ENCODE data around the gene VPS54. TPM values are rescaled to one million over a fixed set of nuclear protein-coding genes. Genes with fewer than 3 reads are reported as not detected.
"Not testable (repeated sequence)": the region's sequence is repeated elsewhere in the genome, so short reads cannot be mapped to it uniquely, and the experiment has no call there.

VPS54 gene
- total RNA-seq, 1 experiment from 2014 or later = 9.8 TPM

- DNase-seq (ENCODE audit: low read depth) = no peak
These were observed 144.8 kb downstream of the VPS54 start for GRCh38 chr2:63874204-63875130.

- DNase-seq (ENCODE audit: low read depth) = no peak
These were observed 146.5 kb downstream of the VPS54 start for GRCh38 chr2:63872571-63873328.

GRCh38 chr2:63871864-63872263 is 147.4 kb downstream of the VPS54 start:
- no peak for DNase-seq (ENCODE audit: low read depth)

GRCh38 chr2:63870679-63871078 is 148.5 kb downstream of the VPS54 start:
- no peak for DNase-seq (ENCODE audit: low read depth)

- no peak for DNase-seq (ENCODE audit: low read depth)
These were observed 153.1 kb downstream of the VPS54 start for GRCh38 chr2:63866009-63866709.

GRCh38 chr2:63865159-63865799 is 153.9 kb downstream of the VPS54 start:
- DNase-seq (ENCODE audit: low read depth) = no peak

- DNase-seq (ENCODE audit: low read depth) = no peak
These were observed 155.5 kb downstream of the VPS54 start for GRCh38 chr2:63863707-63864106.

- no peak for DNase-seq (ENCODE audit: low read depth)
These were observed 156.4 kb downstream of the VPS54 start for GRCh38 chr2:63862806-63863205.

GRCh38 chr2:63861220-63861822 is 157.9 kb downstream of the VPS54 start:
- peak; percentile 48 for DNase-seq (ENCODE audit: low read depth)

GRCh38 chr2:63858291-63858690 is 160.9 kb downstream of the VPS54 start:
- DNase-seq (ENCODE audit: low read depth) = no peak

GRCh38 chr2:63856303-63856603 is 163.0 kb downstream of the VPS54 start:
- DNase-seq (ENCODE audit: low read depth) = no peak

GRCh38 chr2:63855418-63856302 is 163.6 kb downstream of the VPS54 start:
- DNase-seq (ENCODE audit: low read depth) = no peak

- DNase-seq (ENCODE audit: low read depth) = no peak
These were observed 165.5 kb downstream of the VPS54 start for GRCh38 chr2:63853527-63854310.

- no peak for DNase-seq (ENCODE audit: low read depth)
These were observed 167.4 kb downstream of the VPS54 start for GRCh38 chr2:63851691-63852311.

- no peak for DNase-seq (ENCODE audit: low read depth)
These were observed 168.6 kb downstream of the VPS54 start for GRCh38 chr2:63850649-63851048.

- DNase-seq (ENCODE audit: low read depth) = no peak
These were observed 169.0 kb downstream of the VPS54 start for GRCh38 chr2:63850204-63850571.

GRCh38 chr2:63849381-63850203 is 169.6 kb downstream of the VPS54 start:
- DNase-seq (ENCODE audit: low read depth) = no peak

- DNase-seq (ENCODE audit: low read depth) = not testable (repeated sequence)
These were observed 171.7 kb downstream of the VPS54 start for GRCh38 chr2:63847571-63847970.
